Osteocyte (in vitro differentiated cells): ENCODE data around the gene PLXNA4. TPM values are rescaled to one million over a fixed set of nuclear protein-coding genes. Genes with fewer than 3 reads are reported as not detected.

Source experiments
- DNase-seq: peaks from one replicate; pipeline ENCODE4 v3.0.0; 2021; ENCODE audit warnings: mixed read lengths; ENCODE audit not compliant: unreplicated experiment; ENCODE audit errors: extremely low spot score
- H3K27ac Mint-ChIP-seq: one replicate; pipeline ENCODE4 v1.8.0; 2021; ENCODE audit warnings: mild to moderate bottlenecking, mixed read lengths; ENCODE audit not compliant: unreplicated experiment
- H3K27me3 Mint-ChIP-seq: one replicate; pipeline ENCODE4 v1.8.0; 2021; ENCODE audit warnings: mixed read lengths; ENCODE audit not compliant: unreplicated experiment
- H3K36me3 Mint-ChIP-seq: one replicate; pipeline ENCODE4 v1.8.0; 2021; ENCODE audit warnings: mixed read lengths; ENCODE audit not compliant: unreplicated experiment
- H3K4me1 Mint-ChIP-seq: one replicate; pipeline ENCODE4 v1.8.0; 2021; ENCODE audit warnings: mixed read lengths; ENCODE audit not compliant: unreplicated experiment
- H3K4me3 Mint-ChIP-seq: one replicate; pipeline ENCODE4 v1.8.0; 2021; ENCODE audit warnings: mild to moderate bottlenecking, moderate library complexity, mixed read lengths; ENCODE audit not compliant: unreplicated experiment
- H3K9me3 Mint-ChIP-seq: one replicate; pipeline ENCODE4 v1.8.0; 2021; ENCODE audit warnings: mixed read lengths; ENCODE audit not compliant: unreplicated experiment
- total RNA-seq: library from RNA; stranded (reverse); gene quantifications from 2 replicates; pipeline ENCODE4 v1.2.1, GENCODE V29; 2021
- TF ChIP-seq, protein P1 (sequence below): fragments of 200-600 bp; sonication (generic); IDR thresholded peaks from 2 replicates; pipeline ENCODE4 v1.5.0; 2021; ENCODE audit warnings: antibody characterized with exemption, mild to moderate bottlenecking, moderate library complexity

The PLXNA4 gene
- total RNA-seq, 1 donor from 2014 or later = 59.0 TPM

DNA sequence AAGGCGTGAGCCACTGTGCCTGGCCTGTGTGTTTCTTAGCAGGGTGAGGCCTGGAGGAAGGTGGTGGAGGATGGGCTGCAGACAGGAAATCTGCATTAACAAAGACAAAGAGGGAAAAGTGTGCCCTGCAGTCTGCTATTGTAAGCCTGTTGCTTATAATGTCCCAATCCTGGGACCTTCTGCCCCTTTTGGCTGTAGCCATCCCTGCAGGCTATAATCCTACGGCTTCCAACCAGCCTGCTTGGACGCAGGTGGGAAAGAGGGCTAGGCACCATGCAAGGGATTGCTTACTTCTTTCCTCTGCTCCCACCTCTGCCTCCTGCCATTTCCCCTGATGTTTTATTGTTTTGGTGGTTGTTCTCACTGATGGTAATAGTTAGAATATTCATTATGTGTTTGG lies 434.3 kb downstream of the PLXNA4 start:
- H3K9me3 Mint-ChIP-seq = no peaks in the 10 kb centered on the region
- no peaks in the 10 kb centered on the region for H3K27me3 Mint-ChIP-seq
- H3K4me3 Mint-ChIP-seq = no peak overlapping the region
- TF ChIP-seq, protein P1, sequence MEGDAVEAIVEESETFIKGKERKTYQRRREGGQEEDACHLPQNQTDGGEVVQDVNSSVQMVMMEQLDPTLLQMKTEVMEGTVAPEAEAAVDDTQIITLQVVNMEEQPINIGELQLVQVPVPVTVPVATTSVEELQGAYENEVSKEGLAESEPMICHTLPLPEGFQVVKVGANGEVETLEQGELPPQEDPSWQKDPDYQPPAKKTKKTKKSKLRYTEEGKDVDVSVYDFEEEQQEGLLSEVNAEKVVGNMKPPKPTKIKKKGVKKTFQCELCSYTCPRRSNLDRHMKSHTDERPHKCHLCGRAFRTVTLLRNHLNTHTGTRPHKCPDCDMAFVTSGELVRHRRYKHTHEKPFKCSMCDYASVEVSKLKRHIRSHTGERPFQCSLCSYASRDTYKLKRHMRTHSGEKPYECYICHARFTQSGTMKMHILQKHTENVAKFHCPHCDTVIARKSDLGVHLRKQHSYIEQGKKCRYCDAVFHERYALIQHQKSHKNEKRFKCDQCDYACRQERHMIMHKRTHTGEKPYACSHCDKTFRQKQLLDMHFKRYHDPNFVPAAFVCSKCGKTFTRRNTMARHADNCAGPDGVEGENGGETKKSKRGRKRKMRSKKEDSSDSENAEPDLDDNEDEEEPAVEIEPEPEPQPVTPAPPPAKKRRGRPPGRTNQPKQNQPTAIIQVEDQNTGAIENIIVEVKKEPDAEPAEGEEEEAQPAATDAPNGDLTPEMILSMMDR = no peak
- DNase-seq = no peak
- no peak overlapping the region for H3K27ac Mint-ChIP-seq
- H3K4me1 Mint-ChIP-seq = peaks cover 9% of the 10 kb centered on the region
- H3K36me3 Mint-ChIP-seq = peaks cover 52% of the 10 kb centered on the region

DNA sequence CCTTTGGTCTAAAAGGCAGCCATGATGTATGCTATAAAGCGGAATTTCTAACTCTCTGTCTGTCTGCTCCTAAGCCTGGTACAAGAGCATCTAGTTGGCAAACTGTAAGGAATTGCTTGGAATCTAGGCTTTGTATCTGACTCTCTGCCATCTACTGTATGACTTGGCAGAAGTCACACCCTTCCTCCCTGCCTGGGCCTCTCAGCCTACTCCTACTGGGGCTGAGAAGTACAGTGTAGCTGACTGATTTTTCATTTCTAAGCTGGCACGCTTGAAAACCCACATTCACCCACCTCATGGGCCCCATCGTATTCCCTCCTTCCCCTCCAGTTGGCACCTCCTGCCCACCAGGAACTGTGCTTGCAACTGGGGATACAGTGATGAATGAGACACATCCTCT lies 435.2 kb downstream of the PLXNA4 start:
- H3K9me3 Mint-ChIP-seq = no peaks in the 10 kb centered on the region
- no peak overlapping the region for H3K27ac Mint-ChIP-seq
- H3K36me3 Mint-ChIP-seq = peaks cover 49% of the 10 kb centered on the region
- H3K4me3 Mint-ChIP-seq = no peak overlapping the region
- peaks cover 9% of the 10 kb centered on the region for H3K4me1 Mint-ChIP-seq
- H3K27me3 Mint-ChIP-seq = no peaks in the 10 kb centered on the region
- DNase-seq = no peak
- TF ChIP-seq, protein P1 = no peak

DNA sequence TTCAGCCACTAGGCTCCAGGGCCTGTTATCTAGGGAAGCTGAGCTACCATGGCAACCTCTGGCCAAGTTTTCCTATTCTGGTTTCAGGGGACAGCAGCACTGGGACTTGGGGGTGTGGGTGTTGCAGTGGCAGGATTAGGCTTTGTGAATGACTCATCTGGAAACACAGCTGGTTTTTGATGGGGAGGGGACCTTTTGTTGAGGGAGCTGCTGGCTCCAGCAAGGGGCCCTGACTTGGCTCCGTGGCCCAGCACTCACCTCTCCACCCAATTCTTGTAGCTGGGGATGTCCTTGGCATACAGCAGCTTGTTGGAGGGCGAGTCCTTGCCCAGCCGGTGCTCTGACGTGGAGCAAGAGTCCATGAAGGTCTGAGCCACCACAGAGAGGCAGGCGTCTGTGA lies 435.9 kb downstream of the PLXNA4 start:
- Mint-ChIP-seq H3K9me3 (no peaks in the 10 kb centered on the region), H3K27ac (no peak overlapping the region), H3K27me3 (no peaks in the 10 kb centered on the region), H3K4me3 (no peak overlapping the region), H3K4me1 (peaks cover 8% of the 10 kb centered on the region), H3K36me3 (peaks cover 47% of the 10 kb centered on the region)
- no peak for DNase-seq
- TF ChIP-seq, protein P1 = no peak

DNA sequence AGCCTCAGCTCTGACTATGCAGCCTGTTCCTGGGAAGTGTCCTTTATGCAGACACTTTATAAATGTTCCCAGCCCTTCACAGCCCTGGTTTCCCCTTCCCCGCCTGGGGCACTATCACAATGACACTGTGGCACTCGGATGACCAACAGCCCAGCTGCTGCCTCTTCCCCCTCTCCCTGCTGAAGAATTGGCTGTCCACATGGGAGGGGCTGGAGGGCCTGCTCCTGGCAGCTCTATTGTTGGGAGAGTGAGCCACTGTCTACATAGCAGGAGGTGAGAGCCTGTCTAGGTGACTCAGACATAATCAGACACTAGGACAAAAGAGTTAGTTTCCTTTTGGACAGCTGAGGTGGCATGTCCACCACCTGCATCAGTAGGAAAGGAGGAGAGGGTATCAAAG lies 437.5 kb downstream of the PLXNA4 start:
- no peaks in the 10 kb centered on the region for H3K9me3 Mint-ChIP-seq
- TF ChIP-seq, protein P1 = no peak
- peaks cover 8% of the 10 kb centered on the region for H3K4me1 Mint-ChIP-seq
- no peak overlapping the region for H3K27ac Mint-ChIP-seq
- H3K4me3 Mint-ChIP-seq = no peak overlapping the region
- H3K36me3 Mint-ChIP-seq = peaks cover 38% of the 10 kb centered on the region
- H3K27me3 Mint-ChIP-seq = no peaks in the 10 kb centered on the region
- no peak for DNase-seq

DNA sequence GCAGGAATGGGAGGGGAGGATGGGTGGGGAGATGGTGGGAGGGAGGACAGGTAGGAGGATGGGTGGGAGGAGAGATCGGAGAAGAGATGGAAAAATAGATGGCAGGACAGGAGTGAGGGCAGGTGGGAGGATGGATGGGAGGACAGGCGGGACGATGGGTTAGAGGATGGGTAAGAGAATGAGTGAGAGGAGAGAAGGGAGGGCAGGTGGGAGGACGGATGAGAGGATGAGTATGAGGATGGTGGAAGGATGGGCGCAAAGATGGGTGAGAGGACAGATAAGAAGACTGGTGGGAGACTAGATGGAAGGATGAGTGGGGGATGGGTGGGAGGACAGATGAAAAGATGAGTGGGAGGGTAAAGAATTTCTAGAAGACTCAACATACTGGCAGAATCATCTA lies 438.6 kb downstream of the PLXNA4 start:
- H3K27ac Mint-ChIP-seq = no peak overlapping the region
- H3K9me3 Mint-ChIP-seq = no peaks in the 10 kb centered on the region
- no peak for DNase-seq

More for the DNA sequence above, 438.6 kb downstream of the PLXNA4 start:
- no peak overlapping the region for H3K4me3 Mint-ChIP-seq
- no peaks in the 10 kb centered on the region for H3K27me3 Mint-ChIP-seq
- no peaks in the 10 kb centered on the region for H3K4me1 Mint-ChIP-seq
- TF ChIP-seq, protein P1 = no peak
- peaks cover 34% of the 10 kb centered on the region for H3K36me3 Mint-ChIP-seq
